ENCODE results near the gene LMTK2. TPM values are rescaled to one million over a fixed set of nuclear protein-coding genes. Genes with fewer than 3 reads are reported as not detected.

LMTK2 gene
- total RNA-seq, 5 donors from 2014 or later (not counting 1 experiment from before 2014, with no cell fraction given): 15.4 to 26.8 (median 23.4) TPM

DNA sequence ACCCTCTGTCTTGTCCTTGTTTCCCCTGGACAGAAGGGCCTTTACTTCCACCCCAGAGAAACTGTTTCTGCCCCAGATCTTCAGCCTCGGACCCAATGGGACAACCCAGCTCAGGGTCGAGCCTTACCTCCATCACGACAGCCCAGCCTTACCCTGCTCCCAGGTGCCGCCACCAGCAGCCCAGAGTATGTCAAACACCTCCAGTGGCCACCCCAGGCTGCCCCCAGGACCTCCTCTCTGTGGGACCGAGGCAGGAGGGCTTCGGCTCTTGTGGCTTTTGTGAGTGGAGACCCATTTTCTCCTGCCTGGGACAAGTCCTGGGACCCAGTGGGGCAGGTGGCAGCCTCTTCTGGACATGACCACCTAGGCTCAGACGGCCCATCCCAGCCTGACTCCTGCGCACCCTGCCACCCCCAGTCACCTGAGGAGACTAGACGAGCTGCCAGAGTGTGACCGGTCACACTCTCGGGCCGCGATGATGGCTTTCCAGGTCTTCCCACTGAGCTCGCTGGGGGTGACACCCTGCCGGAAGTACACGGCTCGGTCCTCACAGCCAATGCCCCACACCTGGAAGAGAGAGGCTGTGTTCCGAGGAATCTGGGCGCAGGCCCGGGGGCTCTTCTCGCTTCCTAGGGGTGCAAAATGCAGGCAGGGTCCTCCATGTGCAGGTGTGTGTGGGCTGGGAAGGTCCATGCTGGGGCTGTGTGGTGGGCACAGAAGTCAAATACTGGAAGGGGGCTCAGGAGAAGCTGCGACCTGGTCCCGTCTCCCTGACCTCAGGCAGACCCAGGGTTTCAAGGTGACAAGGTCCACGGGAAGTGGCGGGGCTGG, 129.9 kb downstream of the LMTK2 start:
- WGBS (ENCODE audit: insufficient coverage): 96% methylated on average over 19 of the region's 25 CpGs
- Histone ChIP-seq H3K4me3 (ENCODE audit: control insufficient read depth in 1 of 2, extremely low read depth in 1 of 2, low read length in 1 of 2) (no peak overlapping the region), H3K4me1 (ENCODE audit: control insufficient read depth in 1 of 2, extremely low read depth in 1 of 2, insufficient read depth in 2 of 2, low read length in 2 of 2) (no peaks in the 10 kb centered on the region), H3K36me3 (ENCODE audit: control insufficient read depth in 2 of 2, extremely low read depth in 1 of 2, insufficient read depth in 1 of 2, low read length in 1 of 2) (peaks cover 31 to 54% of the 10 kb centered on the region in 2 donors), H3K27me3 (replicated peaks in 1 of 2; ENCODE audit: control insufficient read depth in 2 of 2, extremely low read depth in 1 of 2, insufficient read depth in 2 of 2, low read length in 1 of 2) (no peaks in the 10 kb centered on the region), H3K9me3 (no peaks in the 10 kb centered on the region), H3K27ac (ENCODE audit: low read length) (no peak overlapping the region)
- ChIA-PET POLR2A (no interaction called here), CTCF (interaction anchor here in 1 of 2 donors (0.5 kb wide), 1 partner anchor 11 kb away, joined by 3 read pairs; no protein-coding TSS in a partner anchor)
- H3K27me3 Mint-ChIP-seq: no peaks in the 10 kb centered on the region
- H3K36me3 Mint-ChIP-seq: peaks cover 27% of the 10 kb centered on the region
- peaks cover 0 to 2% (median 0%) of the 10 kb centered on the region in 3 donors for H3K4me1 Mint-ChIP-seq
- H3K4me3 Mint-ChIP-seq: no peak overlapping the region
- ATAC-seq (replicated peaks in 1 of 4) (no peak), DNase-seq (no peak)
- H3K27ac Mint-ChIP-seq: no peak overlapping the region
- H3K9me3 Mint-ChIP-seq: no peaks in the 10 kb centered on the region

DNA sequence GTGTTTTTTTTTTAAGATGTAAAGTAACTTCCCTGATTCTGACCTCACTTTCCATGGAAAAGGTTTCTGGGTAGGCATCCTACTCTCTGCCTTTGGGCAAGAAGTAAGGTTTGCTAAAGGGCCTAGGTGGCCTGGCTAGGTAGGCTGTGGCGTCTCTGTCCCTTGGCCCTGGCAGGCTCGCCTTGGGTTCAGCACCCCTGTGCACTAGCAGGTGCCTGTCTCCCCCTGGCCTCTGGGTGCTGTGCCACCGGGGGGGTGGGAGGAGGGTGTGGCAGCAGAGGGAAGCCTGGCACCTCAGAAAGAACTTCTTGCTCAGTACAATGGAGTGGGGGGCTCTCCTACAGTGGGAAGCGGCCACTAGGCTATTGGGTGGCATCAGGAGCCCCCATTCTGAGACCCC, 131.4 kb downstream of the LMTK2 start:
- DNase-seq (no peak), ATAC-seq (replicated peaks in 1 of 4) (no peak)
- Mint-ChIP-seq H3K36me3 (peaks cover 27% of the 10 kb centered on the region), H3K9me3 (no peaks in the 10 kb centered on the region), H3K27ac (no peak overlapping the region), H3K4me3 (no peak overlapping the region), H3K27me3 (no peaks in the 10 kb centered on the region), H3K4me1 (peaks cover 0 to 2% (median 0%) of the 10 kb centered on the region in 3 donors)
- Histone ChIP-seq H3K4me1 (ENCODE audit: control insufficient read depth in 1 of 2, extremely low read depth in 1 of 2, insufficient read depth in 2 of 2, low read length in 2 of 2) (no peaks in the 10 kb centered on the region), H3K36me3 (ENCODE audit: control insufficient read depth in 2 of 2, extremely low read depth in 1 of 2, insufficient read depth in 1 of 2, low read length in 1 of 2) (peaks cover 35 to 57% of the 10 kb centered on the region in 2 donors), H3K9me3 (no peaks in the 10 kb centered on the region), H3K4me3 (ENCODE audit: control insufficient read depth in 1 of 2, extremely low read depth in 1 of 2, low read length in 1 of 2) (no peak overlapping the region), H3K27me3 (replicated peaks in 1 of 2; ENCODE audit: control insufficient read depth in 2 of 2, extremely low read depth in 1 of 2, insufficient read depth in 2 of 2, low read length in 1 of 2) (no peaks in the 10 kb centered on the region), H3K27ac (ENCODE audit: low read length) (no peak overlapping the region)
- 100% methylated on average over 2 of the region's 4 CpGs for WGBS (ENCODE audit: insufficient coverage)
- ChIA-PET CTCF (no interaction called here), POLR2A (no interaction called here)

DNA sequence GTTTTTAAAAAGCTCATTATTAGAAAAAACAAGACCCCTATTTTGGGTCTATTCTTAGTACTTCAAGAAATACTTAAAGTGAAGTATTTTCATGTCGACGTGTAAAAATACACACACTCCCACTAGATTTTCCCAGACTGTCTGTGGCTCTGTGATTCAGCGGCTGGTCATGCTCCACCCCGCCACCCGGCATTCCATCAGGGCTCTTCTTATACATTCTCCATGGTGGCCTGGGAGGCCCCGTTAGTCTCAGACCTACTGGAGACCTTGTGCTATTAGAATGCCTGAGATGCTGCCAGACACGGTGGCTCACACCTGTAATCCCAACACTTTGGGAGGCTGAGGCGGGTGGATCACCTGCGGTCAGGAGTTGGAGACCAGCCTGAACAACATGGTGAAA, 132.3 kb downstream of the LMTK2 start:
- no peaks in the 10 kb centered on the region for H3K27me3 Mint-ChIP-seq
- H3K36me3 Mint-ChIP-seq: peaks cover 27% of the 10 kb centered on the region
- 100% methylated on average over 4 of the region's 9 CpGs for WGBS (ENCODE audit: insufficient coverage)
- no peak for DNase-seq
- CTCF ChIA-PET: no interaction called here
- POLR2A ChIA-PET: interaction anchor here in 1 of 2 donors (0.6 kb wide), 1 partner anchor 643 kb away, joined by 4 read pairs; no protein-coding TSS in a partner anchor
- no peaks in the 10 kb centered on the region for H3K9me3 Mint-ChIP-seq
- H3K27me3 ChIP-seq (replicated peaks in 1 of 2; ENCODE audit: control insufficient read depth in 2 of 2, extremely low read depth in 1 of 2, insufficient read depth in 2 of 2, low read length in 1 of 2): no peaks in the 10 kb centered on the region
- H3K9me3 ChIP-seq: no peaks in the 10 kb centered on the region
- H3K4me1 Mint-ChIP-seq: peaks cover 0 to 2% (median 0%) of the 10 kb centered on the region in 3 donors
- H3K4me3 ChIP-seq (ENCODE audit: control insufficient read depth in 1 of 2, extremely low read depth in 1 of 2, low read length in 1 of 2): no peak overlapping the region
- no peak overlapping the region for H3K27ac ChIP-seq (ENCODE audit: low read length)
- no peak for ATAC-seq (replicated peaks in 1 of 4)
- no peak overlapping the region for H3K4me3 Mint-ChIP-seq
- no peak overlapping the region for H3K27ac Mint-ChIP-seq
- peaks cover 33 to 57% of the 10 kb centered on the region in 2 donors for H3K36me3 ChIP-seq (ENCODE audit: control insufficient read depth in 2 of 2, extremely low read depth in 1 of 2, insufficient read depth in 1 of 2, low read length in 1 of 2)
- H3K4me1 ChIP-seq (ENCODE audit: control insufficient read depth in 1 of 2, extremely low read depth in 1 of 2, insufficient read depth in 2 of 2, low read length in 2 of 2): no peaks in the 10 kb centered on the region

DNA sequence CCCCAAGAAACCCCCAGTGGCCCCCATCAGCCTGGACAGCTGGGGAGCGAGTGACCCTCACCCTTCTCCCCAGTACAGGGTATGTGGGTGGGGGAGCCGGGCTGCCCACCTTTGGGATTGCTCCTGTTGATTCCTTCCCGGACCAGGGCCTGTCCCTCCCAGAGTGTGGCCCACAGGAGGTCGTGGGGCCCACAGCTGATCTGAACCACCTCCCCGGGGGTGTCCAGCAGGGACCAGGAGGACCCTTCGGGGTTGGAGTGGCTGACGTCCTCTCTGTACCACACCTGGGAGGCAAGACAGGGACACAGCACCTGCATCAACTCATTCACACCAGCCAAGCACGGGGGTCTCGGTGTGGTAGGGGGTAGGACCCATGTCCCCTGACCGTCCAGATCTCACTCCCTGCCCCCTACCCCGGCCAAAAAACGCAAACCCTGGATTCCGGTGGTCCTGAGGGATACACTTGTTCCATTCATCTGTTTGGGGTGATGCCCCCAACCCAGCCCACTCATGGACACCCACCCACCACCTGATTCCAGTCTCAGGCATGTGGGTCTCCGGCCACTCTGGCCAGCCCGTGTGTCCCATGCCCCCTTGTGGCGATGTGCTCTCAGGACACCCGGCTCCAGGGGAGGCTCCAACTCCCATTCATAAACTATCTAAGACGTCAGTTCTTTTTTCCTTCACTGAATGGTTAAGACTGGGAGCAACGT, 134.5 kb downstream of the LMTK2 start:
- Histone ChIP-seq H3K36me3 (ENCODE audit: control insufficient read depth in 2 of 2, extremely low read depth in 1 of 2, insufficient read depth in 1 of 2, low read length in 1 of 2) (peaks cover 39 to 68% of the 10 kb centered on the region in 2 donors), H3K27ac (ENCODE audit: low read length) (no peak overlapping the region), H3K4me1 (ENCODE audit: control insufficient read depth in 1 of 2, extremely low read depth in 1 of 2, insufficient read depth in 2 of 2, low read length in 2 of 2) (peaks cover 0 to 18% of the 10 kb centered on the region in 2 experiments), H3K27me3 (replicated peaks in 1 of 2; ENCODE audit: control insufficient read depth in 2 of 2, extremely low read depth in 1 of 2, insufficient read depth in 2 of 2, low read length in 1 of 2) (no peaks in the 10 kb centered on the region), H3K9me3 (no peaks in the 10 kb centered on the region), H3K4me3 (ENCODE audit: control insufficient read depth in 1 of 2, extremely low read depth in 1 of 2, low read length in 1 of 2) (no peak overlapping the region)
- peak in 11 of 35 experiments; percentile 8 to 41 (median 20) for DNase-seq
- Mint-ChIP-seq H3K27ac (no peak overlapping the region), H3K4me1 (peaks cover 4 to 7% (median 6%) of the 10 kb centered on the region in 3 donors), H3K9me3 (no peaks in the 10 kb centered on the region), H3K36me3 (peaks cover 21% of the 10 kb centered on the region), H3K27me3 (no peaks in the 10 kb centered on the region), H3K4me3 (no peak overlapping the region)
- ATAC-seq (replicated peaks in 1 of 4): peak in 3 of 4 experiments; percentile 28 to 54 (median 47)
- POLR2A ChIA-PET: interaction anchor here in 1 of 2 donors (0.6 kb wide), 1 partner anchor 270 kb away, joined by 3 read pairs; no protein-coding TSS in a partner anchor
- CTCF ChIA-PET: no interaction called here
- WGBS (ENCODE audit: insufficient coverage): 65% methylated on average over 8 of the region's 19 CpGs

DNA sequence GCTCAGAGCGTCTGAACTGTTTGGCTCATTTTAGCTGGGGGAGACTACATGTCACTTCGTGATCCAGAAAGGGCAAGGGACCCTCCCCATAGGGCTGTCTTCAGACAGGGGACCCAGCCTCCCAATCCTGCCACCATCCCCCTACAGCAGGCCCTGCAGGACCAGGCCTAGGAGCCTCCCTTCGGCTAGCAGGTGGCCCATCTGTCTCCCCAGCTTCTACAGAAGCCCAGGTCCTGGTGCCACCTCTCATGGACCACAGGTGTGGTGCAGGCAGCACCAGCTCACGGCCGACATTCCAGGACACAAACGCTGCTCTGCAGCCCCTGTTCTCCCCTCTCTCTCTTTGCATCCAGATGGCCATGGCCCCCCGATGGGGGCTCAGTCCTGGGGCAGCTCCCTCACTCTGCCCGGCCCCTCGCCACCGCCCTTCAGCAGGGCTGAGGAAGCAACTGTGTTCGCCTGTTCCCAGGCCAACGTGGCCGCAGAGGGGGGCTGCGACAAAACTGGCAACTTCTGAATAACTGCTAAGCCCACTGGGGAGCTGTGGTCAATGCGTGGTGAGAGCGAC, 135.1 kb downstream of the LMTK2 start:
- H3K4me3 Mint-ChIP-seq: no peak overlapping the region
- ChIA-PET CTCF (no interaction called here), POLR2A (interaction anchor here in 1 of 2 donors (0.6 kb wide), 1 partner anchor 270 kb away, joined by 3 read pairs; no protein-coding TSS in a partner anchor)
- H3K27ac Mint-ChIP-seq: no peak overlapping the region
- Histone ChIP-seq H3K36me3 (ENCODE audit: control insufficient read depth in 2 of 2, extremely low read depth in 1 of 2, insufficient read depth in 1 of 2, low read length in 1 of 2) (peaks cover 32 to 66% of the 10 kb centered on the region in 2 donors), H3K27me3 (replicated peaks in 1 of 2; ENCODE audit: control insufficient read depth in 2 of 2, extremely low read depth in 1 of 2, insufficient read depth in 2 of 2, low read length in 1 of 2) (no peaks in the 10 kb centered on the region), H3K27ac (ENCODE audit: low read length) (no peak overlapping the region), H3K4me3 (ENCODE audit: control insufficient read depth in 1 of 2, extremely low read depth in 1 of 2, low read length in 1 of 2) (no peak overlapping the region), H3K9me3 (no peaks in the 10 kb centered on the region), H3K4me1 (ENCODE audit: control insufficient read depth in 1 of 2, extremely low read depth in 1 of 2, insufficient read depth in 2 of 2, low read length in 2 of 2) (peaks cover 0 to 18% of the 10 kb centered on the region in 2 experiments)
- no peaks in the 10 kb centered on the region for H3K27me3 Mint-ChIP-seq
- no peak for ATAC-seq (replicated peaks in 1 of 4)
- 96% methylated on average over 15 of the region's 16 CpGs for WGBS (ENCODE audit: insufficient coverage)
- no peaks in the 10 kb centered on the region for H3K9me3 Mint-ChIP-seq
- H3K4me1 Mint-ChIP-seq: peaks cover 6 to 7% (median 6%) of the 10 kb centered on the region in 3 donors
- no peak for DNase-seq
- peaks cover 21% of the 10 kb centered on the region for H3K36me3 Mint-ChIP-seq

DNA sequence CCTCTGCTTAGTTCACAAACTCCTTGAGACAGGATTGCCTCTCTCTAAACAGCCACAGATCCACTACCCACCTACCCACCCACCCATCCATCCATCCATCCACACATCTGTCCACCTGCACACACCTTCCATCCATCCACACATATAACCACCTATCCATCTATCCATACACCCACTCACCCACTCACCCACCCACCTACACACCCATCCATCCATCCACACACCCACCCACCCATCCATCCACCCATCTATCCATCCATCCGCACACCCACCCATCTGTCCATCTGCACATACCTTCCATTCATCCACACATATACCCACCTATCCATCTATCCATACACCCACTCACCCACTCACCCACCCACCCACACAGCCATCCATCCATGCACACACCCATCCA, 135.7 kb downstream of the LMTK2 start:
- Mint-ChIP-seq H3K36me3 (peaks cover 21% of the 10 kb centered on the region), H3K27ac (no peak overlapping the region), H3K9me3 (no peaks in the 10 kb centered on the region), H3K4me1 (peaks cover 7 to 10% (median 9%) of the 10 kb centered on the region in 3 donors), H3K27me3 (no peaks in the 10 kb centered on the region), H3K4me3 (no peak overlapping the region)
- Histone ChIP-seq H3K36me3 (ENCODE audit: control insufficient read depth in 2 of 2, extremely low read depth in 1 of 2, insufficient read depth in 1 of 2, low read length in 1 of 2) (peaks cover 28 to 66% of the 10 kb centered on the region in 2 donors), H3K4me1 (ENCODE audit: control insufficient read depth in 1 of 2, extremely low read depth in 1 of 2, insufficient read depth in 2 of 2, low read length in 2 of 2) (peaks cover 0 to 21% of the 10 kb centered on the region in 2 experiments), H3K27me3 (replicated peaks in 1 of 2; ENCODE audit: control insufficient read depth in 2 of 2, extremely low read depth in 1 of 2, insufficient read depth in 2 of 2, low read length in 1 of 2) (no peaks in the 10 kb centered on the region), H3K27ac (ENCODE audit: low read length) (no peak overlapping the region), H3K4me3 (ENCODE audit: control insufficient read depth in 1 of 2, extremely low read depth in 1 of 2, low read length in 1 of 2) (no peak overlapping the region), H3K9me3 (no peaks in the 10 kb centered on the region)
- ChIA-PET CTCF (no interaction called here), POLR2A (no interaction called here)
- no peak for DNase-seq
- ATAC-seq (replicated peaks in 1 of 4): no peak
- WGBS (ENCODE audit: insufficient coverage): 80% methylated on average over 1 of the region's 1 CpG

Measured in T-cell (primary cell).